Skin of body (tissue), 2 donors: Measurements from ENCODE around the gene PGA3. TPM values are rescaled to one million over a fixed set of nuclear protein-coding genes. Genes with fewer than 3 reads are reported as not detected.
"Not testable (repeated sequence)": the region's sequence is repeated elsewhere in the genome, so short reads cannot be mapped to it uniquely, and the experiment has no call there.

Source experiments
- DNase-seq: peaks from one replicate; lab custom pipeline; 2025; lab: John Stamatoyannopoulos, UW
- total RNA-seq: library from RNA; depleted of rRNA; stranded (reverse); fragments of >200 nt; gene quantifications from one replicate; pipeline ENCODE4 v1.2.3, GENCODE V29; 2014

The PGA3 gene
- total RNA-seq, 1 donor from 2014 or later: 0.89 TPM

- peak; percentile 8 for DNase-seq
Observed at GRCh38 chr11:61250796-61251765, 47.8 kb downstream of the PGA3 start.

- DNase-seq: not testable (repeated sequence)
Observed at GRCh38 chr11:61252332-61252731, 49.0 kb downstream of the PGA3 start.

DNA sequence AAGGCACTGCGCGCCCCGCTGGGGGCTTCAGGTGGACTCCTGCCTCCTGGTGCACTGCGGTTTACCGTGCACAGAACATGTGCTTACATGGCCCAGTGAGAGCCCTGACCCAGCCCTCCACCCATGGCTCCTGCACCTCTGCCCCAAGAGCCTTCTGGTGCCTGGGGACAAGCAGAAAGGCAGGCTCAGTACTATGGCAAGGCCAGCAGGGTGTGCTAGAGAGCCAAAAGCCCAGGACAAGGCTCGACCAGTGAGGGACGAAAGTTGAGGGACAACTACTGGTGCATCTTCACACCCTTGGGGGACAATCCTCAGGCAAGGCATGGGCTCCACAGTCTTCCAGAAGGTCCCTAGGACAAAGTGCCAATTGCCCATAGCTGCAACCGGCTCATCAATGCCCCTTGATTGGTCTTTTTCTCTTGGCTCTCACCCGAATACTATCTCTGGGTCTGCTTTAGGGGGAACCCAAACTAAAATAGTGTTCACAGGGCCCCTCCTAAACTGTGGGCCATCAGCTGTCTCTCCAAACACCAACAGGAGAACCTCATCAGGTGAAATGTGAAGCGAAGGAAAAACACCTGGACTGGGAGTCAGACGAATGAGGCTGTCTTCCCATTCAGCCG, 51.2 kb downstream of the PGA3 start:
- peak; percentile 3 for DNase-seq

DNA sequence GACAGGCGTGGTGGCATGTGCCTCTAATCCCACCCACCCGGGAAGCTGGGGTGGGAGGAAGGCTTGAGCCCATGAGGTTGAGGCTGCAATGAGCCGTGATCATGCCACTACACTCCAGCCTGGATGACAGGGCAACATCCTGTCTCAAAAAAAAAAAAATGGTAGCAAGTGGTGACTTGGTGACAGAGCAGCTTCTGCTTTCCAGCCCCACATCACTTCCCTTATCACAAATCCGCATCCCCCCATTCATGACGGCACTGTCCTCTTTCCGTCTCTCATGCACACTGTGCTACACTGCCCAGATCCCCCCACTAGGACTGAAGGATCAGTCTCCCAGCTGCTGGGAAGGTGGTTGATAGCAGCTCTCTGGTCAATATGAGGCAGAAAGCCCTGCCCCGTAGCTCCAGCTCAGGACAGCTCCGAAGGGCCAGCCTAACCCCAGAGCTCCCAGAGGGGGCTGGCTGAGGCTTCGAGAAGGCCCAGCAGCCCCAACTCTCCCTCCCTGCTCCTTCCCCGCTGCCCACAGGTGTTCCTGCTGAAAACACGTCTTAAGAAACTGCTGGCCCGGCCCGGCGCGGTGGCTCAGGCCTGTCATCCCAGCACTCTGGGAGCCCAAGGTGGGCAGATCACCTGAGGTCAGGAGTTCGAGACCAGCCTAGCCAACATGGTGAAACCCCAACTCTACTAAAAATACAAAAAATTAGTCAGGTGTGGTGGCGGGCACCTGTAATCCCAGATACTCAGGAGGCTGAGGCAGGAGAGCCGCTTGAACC, 53.6 kb downstream of the PGA3 start:
- no peak for DNase-seq

GRCh38 chr11:61258546-61258945, 55.2 kb downstream of the PGA3 start:
- DNase-seq: no peak

- DNase-seq: no peak
Observed at GRCh38 chr11:61259363-61259762, 56.0 kb downstream of the PGA3 start.

Other genes with a start within 250 kb of the PGA3 start
- 0.39 TPM for gene CD6, start 231.8 kb upstream of the PGA3 start, total RNA-seq
- 0.20 TPM for gene CD5, start 101.0 kb upstream of the PGA3 start, total RNA-seq
- gene VPS37C, start 42.1 kb upstream of the PGA3 start, total RNA-seq: 9.9 TPM
- gene PGA4, start 18.8 kb downstream of the PGA3 start, total RNA-seq: 3.5 TPM
- 0.39 TPM for gene PGA5, start 37.7 kb downstream of the PGA3 start, total RNA-seq
- gene VWCE, start 91.8 kb downstream of the PGA3 start, total RNA-seq: 0.49 TPM
- gene DDB1, start 129.6 kb downstream of the PGA3 start, total RNA-seq: 158 TPM
- gene TKFC, start 129.7 kb downstream of the PGA3 start, total RNA-seq: 13.0 TPM
- gene CYB561A3, start 158.4 kb downstream of the PGA3 start, total RNA-seq: 13.4 TPM
- gene TMEM138, start 158.9 kb downstream of the PGA3 start, total RNA-seq: 16.6 TPM
- gene TMEM216, start 189.1 kb downstream of the PGA3 start, total RNA-seq: 8.3 TPM
- 29.1 TPM for gene CPSF7, start 226.5 kb downstream of the PGA3 start, total RNA-seq
- 33.3 TPM for gene SDHAF2, start 226.6 kb downstream of the PGA3 start, total RNA-seq